OCI-LY3 (cell line): Measurements from ENCODE around the gene LTBP1.
"Not testable (repeated sequence)": the region's sequence is repeated elsewhere in the genome, so short reads cannot be mapped to it uniquely, and the experiment has no call there.

Source experiments
- H2AFZ ChIP-seq: fragments of 200-600, 300-600 bp; shearing (Covaris generic); 2 replicates; pipeline ENCODE4 v1.6.0; 2014; ENCODE audit warnings: antibody characterized with exemption, low read depth, low read length
- H3K27ac ChIP-seq: fragments of 200-600, 300-600 bp; sonication (generic); 2 replicates; pipeline ENCODE4 v1.5.1; 2014; ENCODE audit warnings: mild to moderate bottlenecking, low read length, moderate library complexity, mixed read lengths
- H3K27me3 ChIP-seq: fragments of 200-600, 300-600 bp; sonication (generic); 2 replicates; pipeline ENCODE4 v1.6.1; 2014; ENCODE audit warnings: low read depth, low read length, mixed read lengths
- H3K36me3 ChIP-seq: fragments of 200-600, 300-600 bp; sonication (generic); replicated peaks from 2 replicates; pipeline ENCODE3; 2014; ENCODE audit warnings: low read depth, low read length, mixed read lengths
- H3K4me1 ChIP-seq: fragments of 300-600, 200-600 bp; sonication (generic); 2 replicates; pipeline ENCODE4 v1.6.1; 2014; ENCODE audit warnings: low read length, mixed read lengths
- H3K4me2 ChIP-seq: fragments of 200-600, 300-600 bp; sonication (generic); 2 replicates; pipeline ENCODE4 v1.6.1; 2014; ENCODE audit warnings: low read length, mixed read lengths
- H3K4me3 ChIP-seq: fragments of 300-600, 200-600 bp; sonication (generic); 2 replicates; pipeline ENCODE4 v1.5.1; 2014; ENCODE audit warnings: antibody characterized with exemption, mild to moderate bottlenecking, low read length, moderate library complexity
- H3K79me2 ChIP-seq: fragments of 300-600, 200-600 bp; shearing (Covaris generic); 2 replicates; pipeline ENCODE4 v1.6.1; 2014; ENCODE audit warnings: mild to moderate bottlenecking, low read length, mixed read lengths
- H3K9ac ChIP-seq: fragments of 300-600, 200-600 bp; shearing (Covaris generic); 2 replicates; pipeline ENCODE4 v1.6.0; 2014; ENCODE audit warnings: mild to moderate bottlenecking, low read length, moderate library complexity
- H3K9me3 ChIP-seq: fragments of 200-600, 300-600 bp; shearing (Covaris generic); 2 replicates; pipeline ENCODE4 v1.6.1; 2014; ENCODE audit warnings: low read length, mixed read lengths; ENCODE audit not compliant: insufficient read depth
- H4K20me1 ChIP-seq: fragments of 200-600, 300-600 bp; sonication (generic); 2 replicates; pipeline ENCODE4 v1.6.1; 2016; ENCODE audit warnings: low read length, mixed read lengths; ENCODE audit not compliant: insufficient read depth
- CTCF ChIP-seq: fragments of 200-600, 300-600 bp; sonication (generic); IDR thresholded peaks from 2 replicates; pipeline ENCODE4 v1.5.1; 2014; ENCODE audit warnings: antibody characterized with exemption, low read length, low read depth
- EZH2phosphoT487 ChIP-seq: fragments of 200-600 bp; shearing (Covaris generic); IDR thresholded peaks from 2 replicates; pipeline ENCODE4 v1.6.1; 2018; ENCODE audit warnings: antibody characterized with exemption, mixed run types, low read depth

LTBP1 gene

GRCh38 chr2:33388996-33389395 is 442.2 kb downstream of the LTBP1 start:
- TF ChIP-seq CTCF (no peak), EZH2phosphoT487 (no peak)
- Histone ChIP-seq H4K20me1 (no peaks in the 10 kb centered on the region), H3K9ac (no peak overlapping the region), H2AFZ (no peak overlapping the region), H3K4me3 (no peak overlapping the region), H3K36me3 (no peaks in the 10 kb centered on the region), H3K27ac (no peak overlapping the region), H3K4me2 (no peak overlapping the region), H3K79me2 (no peaks in the 10 kb centered on the region), H3K27me3 (peaks cover 4% of the 10 kb centered on the region; the same call in 1 of the 2 replicates), H3K9me3 (no peaks in the 10 kb centered on the region), H3K4me1 (no peaks in the 10 kb centered on the region)

GRCh38 chr2:33389695-33390094 is 442.9 kb downstream of the LTBP1 start:
- not testable (repeated sequence) for H3K4me3 ChIP-seq, H4K20me1 ChIP-seq, H3K9me3 ChIP-seq, H3K27me3 ChIP-seq, H3K79me2 ChIP-seq, H3K36me3 ChIP-seq, H3K9ac ChIP-seq, H3K4me2 ChIP-seq, H3K4me1 ChIP-seq, H2AFZ ChIP-seq, H3K27ac ChIP-seq

GRCh38 chr2:33391529-33392255 is 444.9 kb downstream of the LTBP1 start:
- no peaks in the 10 kb centered on the region for H3K36me3 ChIP-seq
- H4K20me1 ChIP-seq, result no peaks in the 10 kb centered on the region
- TF ChIP-seq EZH2phosphoT487 (no peak), CTCF (no peak)
- H3K4me2 ChIP-seq, result no peak overlapping the region
- H3K4me1 ChIP-seq, result no peaks in the 10 kb centered on the region
- no peaks in the 10 kb centered on the region for H3K79me2 ChIP-seq
- H3K27ac ChIP-seq, result no peak overlapping the region
- H3K4me3 ChIP-seq, result no peak overlapping the region
- no peak overlapping the region for H3K9ac ChIP-seq
- H3K9me3 ChIP-seq, result no peaks in the 10 kb centered on the region
- no peaks in the 10 kb centered on the region for H3K27me3 ChIP-seq
- no peak overlapping the region for H2AFZ ChIP-seq

- Histone ChIP-seq H3K9ac (no peak overlapping the region), H4K20me1 (no peaks in the 10 kb centered on the region), H3K4me2 (no peak overlapping the region), H3K27me3 (no peaks in the 10 kb centered on the region), H3K79me2 (no peaks in the 10 kb centered on the region), H3K36me3 (no peaks in the 10 kb centered on the region), H3K4me3 (no peak overlapping the region), H3K4me1 (no peaks in the 10 kb centered on the region), H3K27ac (no peak overlapping the region), H2AFZ (no peak overlapping the region), H3K9me3 (no peaks in the 10 kb centered on the region)
- TF ChIP-seq EZH2phosphoT487 (no peak), CTCF (no peak)
Observed at GRCh38 chr2:33392366-33392765, 445.6 kb downstream of the LTBP1 start.
